Endothelial cell of umbilical vein (primary cell): Measurements from ENCODE around the gene PRKAG1. TPM values are rescaled to one million over a fixed set of nuclear protein-coding genes. Genes with fewer than 3 reads are reported as not detected.

ENCODE experiments used
- BruUV-seq: library from RNA; stranded (reverse); fragments of 400-500 nt; replicated peaks from 2 replicates; lab custom pipeline; 2021; lab: Mats Ljungman, UMichigan
- CTCF ChIA-PET: fragments of 300-600, 350-600 bp; sonication (Branson Sonifier 250); formaldehyde crosslinking; loops from one replicate; lab custom pipeline; 2021; ENCODE audit warnings: antibody characterized with exemption, inconsistent platforms; lab: Charles Lee
- POLR2A ChIA-PET: fragments of 300-600, 350-600 bp; sonication (Branson Sonifier 250); formaldehyde crosslinking; loops from one replicate; lab custom pipeline; 2021; ENCODE audit warnings: antibody characterized with exemption, inconsistent platforms; lab: Charles Lee
- DNase-seq: peaks from one replicate; pipeline ENCODE4 v3.0.0-alpha.2; 2011; ENCODE audit warnings: low read depth, low spot score
- FAIRE-seq: peaks from 2 replicates; lab custom pipeline; 2011; peaks lifted over from hg19 to GRCh38; lab: Jason Lieb, UNC
- H2AFZ ChIP-seq: 2 replicates; pipeline ENCODE4 v1.6.0; 2012; ENCODE audit warnings: low read depth, low read length, control low read depth, inconsistent platforms
- H3K27ac ChIP-seq: 2 replicates; pipeline ENCODE4 v1.5.1; 2011; ENCODE audit warnings: low read depth, mild to moderate bottlenecking, control low read depth, low read length, moderate library complexity; ENCODE audit not compliant: insufficient read depth
- H3K27me3 ChIP-seq, 2 experiments: 2 replicates each; pipeline versions ENCODE4 v1.6.0 to v1.6.1; 2011; ENCODE audit warnings: low read length in 2 of 2, mixed read lengths in 1 of 2; ENCODE audit not compliant: control insufficient read depth in 2 of 2, insufficient read depth in 2 of 2
- H3K36me3 ChIP-seq, 2 experiments: 2 replicates in 1 of 2; 3 replicates in 1 of 2; pipeline ENCODE4 v1.5.1; 2011; ENCODE audit warnings: low read length in 2 of 2, mild to moderate bottlenecking in 1 of 2, moderate library complexity in 1 of 2; ENCODE audit not compliant: control insufficient read depth in 2 of 2, insufficient read depth in 2 of 2; ENCODE audit errors: extremely low read depth in 1 of 2
- H3K4me1 ChIP-seq: 3 replicates; pipeline ENCODE4 v1.5.1; 2011; ENCODE audit warnings: mild to moderate bottlenecking, low read length; ENCODE audit not compliant: control insufficient read depth, insufficient read depth; ENCODE audit errors: extremely low read depth
- H3K4me2 ChIP-seq: 2 replicates; pipeline ENCODE4 v1.6.1; 2011; ENCODE audit warnings: low read length, control low read depth, mixed read lengths; ENCODE audit not compliant: insufficient read depth
- H3K4me3 ChIP-seq, 3 experiments: fragments of 200-600 bp in 1 of 3; sonication (generic), shearing (Covaris generic) in 1 of 3; replicated peaks in 1 of 3; 2 replicates each; pipeline ENCODE4 v1.5.1; 2011 to 2016; ENCODE audit warnings: control low read depth in 3 of 3, low read length in 3 of 3, mild to moderate bottlenecking in 2 of 3, inconsistent platforms in 1 of 3, low read depth in 1 of 3, moderate library complexity in 1 of 3; ENCODE audit not compliant: insufficient read depth in 1 of 3
- H3K79me2 ChIP-seq: 2 replicates; pipeline ENCODE4 v1.6.0; 2012; ENCODE audit warnings: low read length, inconsistent platforms; ENCODE audit not compliant: control insufficient read depth, insufficient read depth
- H3K9ac ChIP-seq: replicated peaks from 2 replicates; pipeline ENCODE3; 2011; ENCODE audit warnings: low read length, control low read depth; ENCODE audit not compliant: insufficient read depth; ENCODE audit errors: extremely low read depth
- H3K9me1 ChIP-seq: replicated peaks from 3 replicates; pipeline ENCODE4 v1.6.0; 2011; ENCODE audit warnings: mild to moderate bottlenecking, low read length; ENCODE audit not compliant: control insufficient read depth, insufficient read depth; ENCODE audit errors: extremely low read depth
- H3K9me3 ChIP-seq: replicated peaks from 2 replicates; pipeline ENCODE4 v1.5.1; 2012; ENCODE audit warnings: low read length, inconsistent platforms; ENCODE audit not compliant: control insufficient read depth, insufficient read depth
- H4K20me1 ChIP-seq: replicated peaks from 2 replicates; pipeline ENCODE3; 2011; ENCODE audit warnings: mild to moderate bottlenecking, low read length; ENCODE audit not compliant: control insufficient read depth, insufficient read depth; ENCODE audit errors: extremely low read depth
- EZH2 ChIP-seq: IDR thresholded peaks from 2 replicates; pipeline ENCODE4 v1.6.1; 2012; ENCODE audit warnings: borderline replicate concordance, low read depth, mild to moderate bottlenecking, moderate library complexity, low read length, inconsistent platforms; ENCODE audit not compliant: severe bottlenecking
- FOS ChIP-seq: IDR thresholded peaks from 2 replicates; pipeline ENCODE4 v1.6.1; 2011; ENCODE audit warnings: mild to moderate bottlenecking, low read length, moderate library complexity, borderline replicate concordance; ENCODE audit not compliant: insufficient read depth
- GATA2 ChIP-seq: IDR thresholded peaks from 2 replicates; pipeline ENCODE4 v1.7.0; 2011; ENCODE audit warnings: low read depth, mild to moderate bottlenecking, moderate library complexity, mixed read lengths, low read length; ENCODE audit not compliant: insufficient read length, insufficient read depth
- JUN ChIP-seq: IDR thresholded peaks from 2 replicates; pipeline ENCODE4 v1.6.1; 2011; ENCODE audit warnings: borderline replicate concordance, low read depth; ENCODE audit not compliant: insufficient read length, insufficient read depth
- MYC ChIP-seq: IDR thresholded peaks from one replicate; pipeline ENCODE4 v1.6.1; 2011; ENCODE audit warnings: mild to moderate bottlenecking, low read depth, low read length
- POLR2A ChIP-seq: IDR thresholded peaks from 2 replicates; pipeline ENCODE4 v1.6.1; 2012; ENCODE audit warnings: low read depth, mild to moderate bottlenecking, control low read depth, low read length
- POLR2AphosphoS5 ChIP-seq: IDR thresholded peaks from 2 replicates; pipeline ENCODE4 v1.6.1; 2012; ENCODE audit warnings: low read depth, mild to moderate bottlenecking, control low read depth, low read length, moderate library complexity; ENCODE audit not compliant: insufficient read depth
- dilution Hi-C: fragments of 300-500 bp; cut with MboI; formaldehyde crosslinking; loops from one replicate; pipeline ENCODE4 v1.15.0; 2019; ENCODE audit warnings: low sequenced_read_pairs; ENCODE audit not compliant: extremely low pct_ligation_motif_present
- intact Hi-C: fragments of 100-400 bp; cut with micrococcal nuclease; formaldehyde crosslinking; loops from one replicate; pipeline ENCODE4 v1.10.0; 2022
- polyA plus RNA-seq, 4 experiments: library from polyadenylated mRNA; depleted of rRNA in 3 of 4; stranded (reverse) in 3 of 4; unstranded in 1 of 4; fragments of >200 nt; gene quantifications; 2 replicates each; pipeline versions ENCODE4 v1.2.1 to v1.2.3, GENCODE V29; 2011 to 2012; ENCODE audit warnings: missing spikeins in 1 of 4
- total RNA-seq: library from RNA; stranded (reverse); gene quantifications from 2 replicates; pipeline ENCODE4 v1.2.3, GENCODE V29; 2021
- TF ChIP-seq, protein P1 (sequence below): IDR thresholded peaks from 2 replicates; pipeline ENCODE4 v1.6.1; 2011; ENCODE audit not compliant: insufficient read depth, insufficient read length
- TF ChIP-seq, protein P2 (sequence below), 2 donors: IDR thresholded peaks; 1 replicate in 1 of 2; 2 replicates in 1 of 2; pipeline ENCODE4 v1.5.1; 2011; ENCODE audit warnings: low read length in 2 of 2, mild to moderate bottlenecking in 2 of 2, moderate library complexity in 2 of 2, control low read depth in 1 of 2, inconsistent platforms in 1 of 2, low read depth in 1 of 2; ENCODE audit not compliant: insufficient read depth in 1 of 2; ENCODE audit errors: extremely low read depth in 1 of 2

Gene PRKAG1
- total and polyA plus RNA-seq, 2 donors (not counting 3 experiments of a cell fraction or from before 2014, with no cell fraction given) = 52.1 to 54.9 TPM

DNA sequence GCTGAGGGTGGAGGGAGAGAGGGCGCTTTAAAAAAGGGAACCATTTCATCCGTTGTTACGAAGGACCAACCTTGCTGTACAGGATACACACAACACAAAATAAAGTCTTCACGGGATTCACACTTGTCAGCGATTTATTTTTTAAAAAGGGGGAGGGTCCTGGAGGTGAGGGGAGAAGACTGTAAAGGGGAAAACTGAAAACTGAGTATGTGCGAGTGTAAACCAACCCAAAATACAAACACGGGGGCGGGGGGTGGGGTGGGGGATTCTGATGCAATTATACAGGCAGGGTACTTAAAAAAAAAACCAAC lies 499 bp upstream of the PRKAG1 start:
- no peak for FAIRE-seq
- BruUV-seq = no TSS peak
- H3K4me1 ChIP-seq = peaks cover 16% of the 10 kb centered on the region
- no peaks in the 10 kb centered on the region for H3K9me1 ChIP-seq
- peak overlapping the region; percentile 98 for H3K27ac ChIP-seq
- dilution Hi-C loops = no loop called here
- no peak overlapping the region for H2AFZ ChIP-seq
- CTCF ChIA-PET = interaction anchor here (0.9 to 3.3 kb wide), 13 partner anchors 9 to 115 kb away, joined by 3 to 43 read pairs (median 5); partner anchors contain the start of genes DDN and RHEBL1
- TF ChIP-seq MYC (no peak), EZH2 (no peak), JUN (no peak), GATA2 (no peak), POLR2AphosphoS5 (no peak), FOS (no peak), POLR2A (no peak)
- TF ChIP-seq, protein P1, sequence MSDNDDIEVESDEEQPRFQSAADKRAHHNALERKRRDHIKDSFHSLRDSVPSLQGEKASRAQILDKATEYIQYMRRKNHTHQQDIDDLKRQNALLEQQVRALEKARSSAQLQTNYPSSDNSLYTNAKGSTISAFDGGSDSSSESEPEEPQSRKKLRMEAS = no peak
- TF ChIP-seq, protein P2, sequence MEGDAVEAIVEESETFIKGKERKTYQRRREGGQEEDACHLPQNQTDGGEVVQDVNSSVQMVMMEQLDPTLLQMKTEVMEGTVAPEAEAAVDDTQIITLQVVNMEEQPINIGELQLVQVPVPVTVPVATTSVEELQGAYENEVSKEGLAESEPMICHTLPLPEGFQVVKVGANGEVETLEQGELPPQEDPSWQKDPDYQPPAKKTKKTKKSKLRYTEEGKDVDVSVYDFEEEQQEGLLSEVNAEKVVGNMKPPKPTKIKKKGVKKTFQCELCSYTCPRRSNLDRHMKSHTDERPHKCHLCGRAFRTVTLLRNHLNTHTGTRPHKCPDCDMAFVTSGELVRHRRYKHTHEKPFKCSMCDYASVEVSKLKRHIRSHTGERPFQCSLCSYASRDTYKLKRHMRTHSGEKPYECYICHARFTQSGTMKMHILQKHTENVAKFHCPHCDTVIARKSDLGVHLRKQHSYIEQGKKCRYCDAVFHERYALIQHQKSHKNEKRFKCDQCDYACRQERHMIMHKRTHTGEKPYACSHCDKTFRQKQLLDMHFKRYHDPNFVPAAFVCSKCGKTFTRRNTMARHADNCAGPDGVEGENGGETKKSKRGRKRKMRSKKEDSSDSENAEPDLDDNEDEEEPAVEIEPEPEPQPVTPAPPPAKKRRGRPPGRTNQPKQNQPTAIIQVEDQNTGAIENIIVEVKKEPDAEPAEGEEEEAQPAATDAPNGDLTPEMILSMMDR (IDR thresholded peaks at IDR 0.05; ENCODE audit: extremely low read depth in 1 of 2, insufficient read depth in 1 of 2, low read depth in 1 of 2, low read length in 2 of 2) = no peak
- H4K20me1 ChIP-seq = no peaks in the 10 kb centered on the region
- POLR2A ChIA-PET = interaction anchor here (1.5 kb wide), 1 partner anchor 15 kb away, joined by 5 read pairs; no protein-coding TSS in a partner anchor
- no peaks in the 10 kb centered on the region for H3K9me3 ChIP-seq
- peaks cover 10% of the 10 kb centered on the region for H3K79me2 ChIP-seq
- intact Hi-C loops = loop anchor here (2.0 kb wide), 2 partner anchors 42 to 62 kb away; partner anchors contain the start of genes ARF3 and KMT2D
- peak overlapping the region; percentile 95 for H3K9ac ChIP-seq
- DNase-seq = no peak
- H3K27me3 ChIP-seq = no peaks in the 10 kb centered on the region
- H3K4me3 ChIP-seq = peak overlapping the region; percentile 46 to 77 (median 61)
- H3K4me2 ChIP-seq = peak overlapping the region; percentile 85
- peaks cover 5 to 22% of the 10 kb centered on the region in 2 experiments for H3K36me3 ChIP-seq
